GM12878 (cell line): Measurements from ENCODE around the gene SNX22.

Experiments
- CTCF ChIP-seq, 3 experiments: IDR thresholded peaks in 2 of 3; conservative IDR thresholded peaks in 1 of 3; 2 replicates each; pipeline ENCODE4 v1.5.1; 2011; ENCODE audit warnings: low read depth in 3 of 3, low read length in 3 of 3, mild to moderate bottlenecking in 3 of 3, control low read depth in 2 of 3, moderate library complexity in 2 of 3, inconsistent platforms in 1 of 3, mixed read lengths in 1 of 3; ENCODE audit not compliant: control insufficient read depth in 2 of 3, insufficient read depth in 1 of 3; ENCODE audit errors: extremely low read depth in 1 of 3
- FOXM1 ChIP-seq: IDR thresholded peaks from 2 replicates; pipeline ENCODE4 v1.6.1; 2012; ENCODE audit warnings: low read depth, mild to moderate bottlenecking, inconsistent platforms, low read length, moderate library complexity
- HDAC6 ChIP-seq: fragments of 200-600 bp; sonication (generic); IDR thresholded peaks from one replicate; pipeline ENCODE4 v1.8.0; 2017; ENCODE audit warnings: antibody characterized with exemption; ENCODE audit not compliant: unreplicated experiment
- NFIC ChIP-seq: IDR thresholded peaks from 2 replicates; pipeline ENCODE4 v1.6.1; 2012; ENCODE audit warnings: low read depth, mild to moderate bottlenecking, inconsistent platforms, low read length, moderate library complexity
- POLR2A ChIP-seq: IDR thresholded peaks from 2 replicates; pipeline ENCODE4 v1.6.1; 2011; ENCODE audit warnings: low read depth, mild to moderate bottlenecking, low read length
- SMAD1 ChIP-seq: fragments of 450-650 bp; IDR thresholded peaks from 2 replicates; pipeline ENCODE4 v1.6.1; 2018; ENCODE audit warnings: mild to moderate bottlenecking, low read depth; ENCODE audit not compliant: partially characterized antibody
- YY1 ChIP-seq: IDR thresholded peaks from 2 replicates; pipeline ENCODE4 v1.6.1; 2011; ENCODE audit warnings: low read depth, mild to moderate bottlenecking, low read length

GRCh38 chr15:64193971-64194370 lies 42.4 kb downstream of the SNX22 start:
- TF ChIP-seq POLR2A (no peak), NFIC (no peak), HDAC6 (no peak), YY1 (no peak), SMAD1 (no peak), FOXM1 (no peak), CTCF (IDR thresholded peaks at IDR 0.05 in 2 of 3, conservative IDR thresholded peaks at IDR 0.05 in 1 of 3; ENCODE audit: control insufficient read depth in 2 of 3, extremely low read depth in 1 of 3, insufficient read depth in 1 of 3, low read depth in 3 of 3, low read length in 3 of 3) (no peak)
